ENCODE data around the gene MAB21L4. TPM values are rescaled to one million over a fixed set of nuclear protein-coding genes. Genes with fewer than 3 reads are reported as not detected.

MAB21L4 gene
- total and polyA plus RNA-seq, 2 of the 8 experiments (the other 6 are each of a cell fraction or from before 2014, with no cell fraction given), result 0.11 TPM; not detected in 1

- no peak for TF ChIP-seq CHD1 (IDR thresholded peaks at IDR 0.05; ENCODE audit: low read depth, low read length)
- no peak for TF ChIP-seq SIRT6 (IDR thresholded peaks at IDR 0.05; ENCODE audit: low read length)
- no peak for TF ChIP-seq CBX5 (IDR thresholded peaks at IDR 0.05; ENCODE audit: low read depth, low read length)
- no peak for TF ChIP-seq POLR2A (IDR thresholded peaks at IDR 0.05; ENCODE audit: control extremely low read depth in 1 of 2, low read depth in 2 of 2, low read length in 2 of 2)
- TF ChIP-seq EGR1 (IDR thresholded peaks at IDR 0.05; ENCODE audit: borderline replicate concordance, low read depth, low read length), result no peak
- TF ChIP-seq KDM1A (IDR thresholded peaks at IDR 0.05; ENCODE audit: borderline replicate concordance, low read length), result no peak
- no peak for TF ChIP-seq KDM5A (IDR thresholded peaks at IDR 0.05; ENCODE audit: low read length)
- no peak for TF ChIP-seq TCF12 (IDR thresholded peaks at IDR 0.05; ENCODE audit: low read depth, low read length)
- no peak for TF ChIP-seq SP1 (IDR thresholded peaks at IDR 0.05; ENCODE audit: low read depth, low read length)
- TF ChIP-seq RFX5 (IDR thresholded peaks at IDR 0.05; ENCODE audit: borderline replicate concordance, low read depth, low read length), result no peak
- TF ChIP-seq POU5F1 (IDR thresholded peaks at IDR 0.05; ENCODE audit: low read depth, low read length), result no peak
- TF ChIP-seq BACH1 (IDR thresholded peaks at IDR 0.05; ENCODE audit: low read length), result no peak
- no peak for TF ChIP-seq PHF8 (conservative IDR thresholded peaks at IDR 0.05; ENCODE audit: low read depth, low read length)
These were observed 11.7 kb downstream of the MAB21L4 start (continued) for GRCh38 chr2:240884221-240884620.

Data from H1 (cell line).